Cardiac atrium fibroblast (primary cell): ENCODE data around the gene NR3C2. TPM values are rescaled to one million over a fixed set of nuclear protein-coding genes. Genes with fewer than 3 reads are reported as not detected.

Experiments
- total RNA-seq: library from RNA; depleted of rRNA; stranded (reverse); fragments of >200 nt; gene quantifications from 2 replicates; pipeline ENCODE4 v1.2.3, GENCODE V29; 2015

Gene NR3C2
- under 0.01 and 2.1 TPM in 2 replicates for total RNA-seq

DNA sequence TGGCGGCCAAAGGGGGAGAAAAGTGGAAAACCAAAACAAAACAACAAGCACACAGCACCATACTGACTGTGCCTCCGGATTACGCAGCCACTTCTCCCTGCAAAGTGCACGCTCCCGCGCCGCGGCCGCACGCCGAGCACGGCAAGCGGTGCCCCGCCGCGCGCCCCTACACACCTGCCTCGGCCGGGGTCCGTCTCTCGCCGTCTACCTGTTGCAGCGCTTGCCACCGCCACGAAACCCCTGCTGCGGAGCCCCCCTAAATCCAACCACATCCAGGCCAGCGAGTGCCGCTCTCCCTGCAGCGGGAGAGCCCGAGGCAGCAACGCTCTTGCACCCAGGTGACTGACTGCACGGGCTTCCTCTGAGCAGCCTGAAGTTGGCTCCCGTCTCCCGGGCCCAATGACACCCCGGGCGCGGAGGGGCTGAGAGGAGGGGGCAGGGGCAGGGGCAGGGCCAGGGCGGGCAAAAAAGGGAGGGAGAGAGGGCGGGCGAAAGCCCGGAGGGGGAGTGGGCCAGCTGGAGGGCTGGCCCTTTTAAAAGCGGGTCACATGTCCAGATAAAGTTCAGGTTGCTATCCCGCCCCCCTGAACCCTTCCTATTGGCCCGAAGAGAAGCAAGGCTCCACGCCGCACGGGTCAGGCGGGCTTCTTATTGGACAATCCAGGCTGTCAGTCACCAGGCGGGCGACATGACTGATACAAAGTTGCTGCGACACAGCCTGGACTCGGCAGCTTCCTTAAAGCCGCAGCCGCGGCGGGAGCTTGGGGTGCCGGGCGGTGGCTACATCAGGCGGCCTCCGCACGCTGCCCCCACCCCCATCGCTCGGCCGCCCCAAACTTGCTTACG is at the start of gene NR3C2:
TSS of gene NR3C2 (minus strand) at position 429 of the 846 bp plus-strand sequence.

